ENCODE data around the gene OPCML. TPM values are rescaled to one million over a fixed set of nuclear protein-coding genes. Genes with fewer than 3 reads are reported as not detected.

The OPCML gene
- total RNA-seq, 4 donors from 2014 or later, result 0.06 to 0.83 (median 0.24) TPM

GRCh38 chr11:133518702-133519264 is 13.5 kb downstream of the OPCML start:
- TF ChIP-seq CTCF (IDR thresholded peaks at IDR 0.05) (no peak), EP300 (IDR thresholded peaks at IDR 0.05) (no peak), POLR2AphosphoS5 (IDR thresholded peaks at IDR 0.05) (no peak), POLR2A (IDR thresholded peaks at IDR 0.05; ENCODE audit: low read depth) (no peak)
- Histone ChIP-seq H3K27ac (replicated peaks in 1 of 4) (no peak overlapping the region), H3K9me3 (no peaks in the 10 kb centered on the region), H3K36me3 (no peaks in the 10 kb centered on the region), H3K4me1 (peaks cover 0 to 15% (median 1%) of the 10 kb centered on the region in 4 donors), H3K4me3 (no peak overlapping the region), H3K27me3 (peaks cover 0 to 8% (median 0%) of the 10 kb centered on the region in 4 donors)
- intact Hi-C loops (cut with DNase I), result no loop called here
- no peak for DNase-seq (ENCODE audit: extremely low spot score)
- 67% methylated on average over 7 of the region's 7 CpGs for WGBS

GRCh38 chr11:133516845-133517244 is 15.5 kb downstream of the OPCML start:
- Histone ChIP-seq H3K9me3 (no peaks in the 10 kb centered on the region), H3K27me3 (peaks cover 0 to 16% (median 0%) of the 10 kb centered on the region in 4 donors), H3K36me3 (no peaks in the 10 kb centered on the region), H3K4me3 (no peak overlapping the region), H3K27ac (replicated peaks in 1 of 4) (no peak overlapping the region), H3K4me1 (peaks cover 0 to 15% (median 1%) of the 10 kb centered on the region in 4 donors)
- intact Hi-C loops (cut with DNase I), result no loop called here
- no peak for TF ChIP-seq POLR2AphosphoS5 (IDR thresholded peaks at IDR 0.05)
- DNase-seq (ENCODE audit: extremely low spot score), result no peak
- 76% methylated on average over 8 of the region's 8 CpGs for WGBS

- Histone ChIP-seq H3K4me1 (peaks cover 0 to 5% (median 0%) of the 10 kb centered on the region in 4 donors), H3K9me3 (no peaks in the 10 kb centered on the region), H3K27me3 (peaks cover 0 to 29% (median 0%) of the 10 kb centered on the region in 4 donors), H3K4me3 (no peak overlapping the region), H3K27ac (replicated peaks in 1 of 4) (no peak overlapping the region), H3K36me3 (no peaks in the 10 kb centered on the region)
- no peak for TF ChIP-seq CTCF (IDR thresholded peaks at IDR 0.05)
- no peak for TF ChIP-seq POLR2AphosphoS5 (IDR thresholded peaks at IDR 0.05)
- no peak for TF ChIP-seq POLR2A (IDR thresholded peaks at IDR 0.05; ENCODE audit: low read depth)
- no peak for TF ChIP-seq EP300 (IDR thresholded peaks at IDR 0.05)
- DNase-seq (ENCODE audit: extremely low spot score), result no peak
- intact Hi-C loops (cut with DNase I), result no loop called here
- 46% methylated on average over 2 of the region's 2 CpGs for WGBS
Observed at GRCh38 chr11:133515107-133515506, 17.2 kb downstream of the OPCML start.

GRCh38 chr11:133509924-133510697 is 22.2 kb downstream of the OPCML start:
- TF ChIP-seq POLR2AphosphoS5 (IDR thresholded peaks at IDR 0.05), result no peak
- no peak for TF ChIP-seq CTCF (IDR thresholded peaks at IDR 0.05)
- TF ChIP-seq EP300 (IDR thresholded peaks at IDR 0.05), result no peak
- TF ChIP-seq POLR2A (IDR thresholded peaks at IDR 0.05; ENCODE audit: low read depth), result no peak
- H3K36me3 ChIP-seq, result no peaks in the 10 kb centered on the region
- no peak for DNase-seq (ENCODE audit: extremely low spot score)
- H3K4me3 ChIP-seq, result no peak overlapping the region
- WGBS, result 53% methylated on average over 3 of the region's 3 CpGs
- no peaks in the 10 kb centered on the region for H3K4me1 ChIP-seq
- H3K27me3 ChIP-seq, result peaks cover 0 to 32% (median 0%) of the 10 kb centered on the region in 4 donors
- intact Hi-C loops (cut with DNase I), result no loop called here
- no peaks in the 10 kb centered on the region for H3K9me3 ChIP-seq
- no peak overlapping the region for H3K27ac ChIP-seq (replicated peaks in 1 of 4)

- no peak overlapping the region for H3K27ac ChIP-seq (replicated peaks in 1 of 4)
- H3K4me3 ChIP-seq, result no peak overlapping the region
- no peaks in the 10 kb centered on the region for H3K4me1 ChIP-seq
- TF ChIP-seq POLR2A (IDR thresholded peaks at IDR 0.05; ENCODE audit: low read depth) (no peak), CTCF (IDR thresholded peaks at IDR 0.05) (no peak), POLR2AphosphoS5 (IDR thresholded peaks at IDR 0.05) (no peak), EP300 (IDR thresholded peaks at IDR 0.05) (no peak)
- WGBS, result 67% methylated on average over 6 of the region's 11 CpGs
- intact Hi-C loops (cut with DNase I), result no loop called here
- H3K9me3 ChIP-seq, result no peaks in the 10 kb centered on the region
- H3K36me3 ChIP-seq, result no peaks in the 10 kb centered on the region
- DNase-seq (ENCODE audit: extremely low spot score), result no peak
- H3K27me3 ChIP-seq, result peaks cover 0 to 33% (median 0%) of the 10 kb centered on the region in 4 donors
Observed at GRCh38 chr11:133508468-133508867, 23.8 kb downstream of the OPCML start.

Measured in esophagus muscularis mucosa (tissue), 4 donors.